GM19463 (cell line): ENCODE results near the gene PRDM13.

Experiments used
- ATAC-seq: cut with Tn5 transposase; IDR thresholded peaks from one replicate; pipeline ENCODE4 v1.9.1; 2021; ENCODE audit warnings: mild to moderate bottlenecking, moderate library complexity; ENCODE audit not compliant: unreplicated experiment

Gene PRDM13

DNA sequence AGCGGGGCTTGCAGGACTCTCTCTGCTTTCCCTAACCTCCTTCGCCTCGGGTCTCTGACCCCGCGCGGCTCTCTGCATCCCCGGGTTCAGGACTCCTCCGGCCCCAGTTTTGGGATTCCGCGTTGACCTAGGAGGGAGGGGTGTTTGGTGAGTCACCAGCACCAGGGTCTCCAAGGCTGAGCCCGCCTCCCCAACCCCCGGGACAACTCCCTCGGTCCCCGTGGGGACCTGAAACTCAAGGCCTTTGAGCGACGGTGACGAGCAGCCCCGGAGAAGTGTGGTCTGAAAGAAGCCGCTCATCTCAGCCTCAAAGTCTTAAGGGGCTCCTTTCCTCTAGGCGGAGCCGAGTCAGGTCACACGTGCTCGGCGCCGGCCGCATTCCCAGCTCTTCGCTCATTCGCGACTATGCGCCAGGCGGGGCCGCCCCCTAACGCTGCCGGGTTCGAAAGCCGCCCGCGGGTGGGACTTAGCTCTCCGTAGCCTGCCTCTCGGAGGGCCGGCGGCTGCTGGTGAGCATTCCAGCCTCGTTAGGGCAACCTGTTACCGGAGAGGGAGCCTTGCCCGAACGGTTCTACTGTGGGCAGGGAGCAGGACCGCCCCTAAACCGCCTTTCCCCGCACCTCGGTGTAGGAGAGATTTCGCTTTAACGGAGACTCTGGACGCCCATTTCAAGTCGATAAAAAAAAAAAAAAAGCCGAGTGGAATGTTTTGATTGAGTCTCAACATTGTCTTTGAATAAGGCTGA lies 3.0 kb upstream of the PRDM13 start:
- ATAC-seq = peak; percentile 45

DNA sequence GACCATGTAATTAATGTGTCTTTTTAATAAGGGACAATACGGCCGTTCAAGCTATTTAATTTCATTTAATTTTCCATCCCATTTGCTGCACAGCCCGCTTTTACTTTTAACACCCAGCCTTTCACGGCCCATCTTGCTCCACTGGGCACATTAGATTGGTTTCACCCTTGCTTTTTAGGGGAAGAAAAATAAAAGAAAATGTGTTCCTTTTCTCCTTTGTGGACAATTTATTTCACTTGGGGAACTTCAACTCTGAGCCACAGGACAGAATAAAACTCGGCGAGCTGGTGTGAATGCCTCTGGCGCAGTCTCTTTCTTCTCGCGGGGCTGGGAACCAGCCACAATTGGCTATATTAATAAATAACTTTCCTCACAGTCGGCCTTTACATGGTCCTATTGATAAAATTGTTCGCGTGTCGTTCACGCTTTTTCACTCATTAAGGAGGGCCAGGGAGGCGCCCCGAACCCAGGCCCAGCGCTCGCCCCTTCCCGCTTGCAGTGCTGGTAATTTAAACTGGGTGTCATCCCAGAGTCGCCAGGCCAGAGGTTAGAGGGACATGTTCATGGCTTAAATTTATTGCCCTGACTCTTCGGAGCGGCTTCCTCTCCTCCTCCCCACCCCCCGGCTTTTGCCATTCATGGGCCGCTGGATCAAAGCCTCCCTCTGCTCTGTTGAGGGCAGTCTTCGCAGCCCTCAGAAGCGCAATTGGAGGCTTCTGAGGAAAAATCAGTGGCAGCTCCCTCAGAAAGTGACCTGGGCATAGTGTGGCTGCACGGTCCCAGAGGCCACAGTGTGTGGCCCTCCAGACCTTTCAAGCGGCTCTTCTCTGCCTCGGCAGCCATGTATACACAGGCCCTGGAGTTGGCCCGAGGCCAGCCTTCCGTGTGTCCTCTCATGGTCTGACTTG lies 2.2 kb upstream of the PRDM13 start:
- ATAC-seq = no peak

- no peak for ATAC-seq
Measured at GRCh38 chr6:99605074-99605734, 1.4 kb upstream of the PRDM13 start.

DNA sequence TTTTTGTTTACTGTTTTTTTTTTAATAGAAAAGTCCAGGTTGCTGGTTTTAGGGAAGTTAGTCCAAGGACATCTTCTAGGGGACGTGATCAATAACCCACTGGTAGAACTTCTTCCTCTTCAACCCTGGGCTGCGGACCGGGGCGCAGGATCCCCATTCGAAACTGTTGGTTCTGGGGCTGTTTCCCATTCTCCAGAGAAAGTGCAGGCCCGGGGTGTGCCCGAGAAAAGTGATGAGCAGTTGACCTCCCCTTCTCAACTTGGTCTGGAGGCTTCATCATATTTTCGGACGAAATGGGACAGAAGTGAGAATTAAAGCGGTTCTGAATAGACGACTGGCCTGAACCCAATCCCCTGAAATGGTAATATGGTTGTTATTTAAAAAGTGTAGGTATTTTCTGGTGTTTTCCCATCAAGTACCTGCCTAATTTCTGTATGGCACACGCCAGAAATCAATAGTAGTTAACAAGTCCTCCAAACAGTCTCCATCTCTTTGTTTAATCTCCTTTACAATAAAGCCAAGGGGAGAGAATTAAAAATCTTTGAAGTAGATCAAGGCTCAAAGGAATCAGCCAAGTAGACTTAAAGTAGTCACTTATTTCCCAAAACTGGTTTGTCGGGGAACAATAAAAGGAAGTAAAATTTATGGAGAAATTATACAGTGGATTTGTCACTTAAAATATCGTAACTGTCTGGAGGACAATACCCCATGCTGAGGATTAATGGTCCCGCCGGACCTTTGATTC lies 550 bp upstream of the PRDM13 start:
- ATAC-seq = no peak

DNA sequence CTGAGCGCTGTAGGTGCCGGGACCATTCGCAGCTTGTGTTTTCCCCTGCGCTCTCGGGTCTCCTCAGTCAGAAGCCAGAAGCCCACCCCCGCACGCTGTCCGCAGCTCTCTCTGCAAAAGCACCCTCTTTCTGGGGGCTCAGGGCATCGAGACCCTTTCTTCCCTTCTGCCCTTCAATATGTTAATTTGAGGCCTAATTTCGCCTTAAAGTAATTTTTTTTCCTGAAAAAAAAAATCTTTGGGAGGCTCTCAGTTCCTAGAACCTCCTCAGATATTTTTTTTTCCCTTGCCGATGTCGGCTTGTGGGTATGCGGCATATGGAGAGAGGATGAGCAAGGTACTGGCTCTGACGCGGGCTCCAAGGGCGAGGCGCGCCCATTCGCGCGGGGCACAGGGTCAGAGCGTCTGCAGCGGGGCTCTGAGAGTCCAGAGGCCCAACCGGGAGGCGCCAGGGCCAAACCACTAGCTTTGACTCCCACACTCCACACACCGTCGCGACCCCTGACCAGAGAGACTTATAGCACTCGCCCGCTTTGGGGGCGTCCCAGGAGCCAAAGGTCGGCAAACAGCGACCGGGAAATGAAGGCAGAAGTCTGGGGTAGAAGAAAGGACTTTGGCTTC lies 893 bp downstream of the PRDM13 start:
- no peak for ATAC-seq

DNA sequence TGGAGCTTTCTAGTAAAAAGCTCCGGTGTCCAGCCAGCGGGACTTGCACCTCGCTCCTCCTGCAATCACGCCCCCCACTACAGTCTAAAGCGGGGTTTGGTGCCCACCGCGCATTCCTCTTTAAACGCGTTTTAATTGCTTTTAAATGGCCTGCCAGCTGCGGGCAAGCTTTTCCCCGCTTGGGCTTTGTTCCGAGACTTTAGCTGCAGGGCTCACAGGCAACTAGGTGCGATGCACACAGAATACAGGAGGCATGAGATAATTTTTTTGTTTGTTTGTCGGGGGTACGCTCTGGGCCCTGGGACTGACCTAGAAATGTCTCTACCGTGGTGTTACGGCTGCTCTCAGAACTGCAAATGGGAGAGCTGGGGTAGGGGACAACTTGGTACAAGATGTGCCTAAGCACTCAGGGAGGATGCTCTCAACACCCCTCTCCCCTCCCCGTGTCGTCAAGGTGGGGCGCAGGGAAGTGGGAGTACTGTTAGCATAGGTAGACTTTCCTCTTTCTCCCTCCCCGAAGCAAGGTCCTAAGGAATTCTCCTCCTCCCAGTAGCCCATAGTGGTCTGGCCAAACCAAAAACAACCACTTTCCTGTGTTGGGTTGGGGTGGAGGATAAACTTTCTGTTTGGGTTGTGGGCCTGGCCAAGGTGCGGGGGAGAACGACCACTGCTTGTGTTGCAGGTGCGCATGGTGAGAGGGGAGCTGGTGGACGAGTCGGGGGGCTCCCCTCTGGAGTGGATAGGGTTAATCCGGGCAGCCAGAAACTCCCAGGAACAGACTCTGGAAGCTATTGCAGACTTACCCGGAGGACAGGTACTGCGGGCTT lies 1.6 kb downstream of the PRDM13 start:
- ATAC-seq = no peak

DNA sequence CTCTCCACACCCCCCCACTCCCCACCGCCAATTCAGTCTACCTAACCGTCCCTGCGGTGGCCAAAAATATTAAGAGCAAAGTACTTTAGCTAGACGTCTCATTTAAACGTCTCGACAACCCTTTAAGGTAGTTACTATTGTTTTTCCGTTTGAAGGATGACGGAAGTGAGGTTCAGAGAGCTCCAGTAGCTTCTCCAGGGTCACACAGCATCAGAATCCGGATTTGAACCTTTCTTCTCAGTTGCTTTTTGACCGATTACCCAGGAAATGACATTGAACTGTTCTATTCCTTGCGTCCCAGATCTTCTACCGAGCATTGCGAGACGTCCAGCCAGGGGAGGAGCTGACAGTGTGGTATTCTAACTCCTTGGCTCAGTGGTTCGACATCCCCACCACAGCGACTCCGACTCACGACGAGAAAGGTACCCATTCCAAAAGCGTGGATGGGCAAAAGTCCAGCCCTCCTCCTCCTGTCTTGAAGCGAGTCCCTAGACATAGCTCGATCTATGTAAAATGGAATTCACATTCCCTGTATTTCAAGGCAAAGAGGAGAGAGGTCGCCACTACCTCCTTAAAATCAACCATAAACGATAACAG lies 2.4 kb downstream of the PRDM13 start:
- no peak for ATAC-seq

DNA sequence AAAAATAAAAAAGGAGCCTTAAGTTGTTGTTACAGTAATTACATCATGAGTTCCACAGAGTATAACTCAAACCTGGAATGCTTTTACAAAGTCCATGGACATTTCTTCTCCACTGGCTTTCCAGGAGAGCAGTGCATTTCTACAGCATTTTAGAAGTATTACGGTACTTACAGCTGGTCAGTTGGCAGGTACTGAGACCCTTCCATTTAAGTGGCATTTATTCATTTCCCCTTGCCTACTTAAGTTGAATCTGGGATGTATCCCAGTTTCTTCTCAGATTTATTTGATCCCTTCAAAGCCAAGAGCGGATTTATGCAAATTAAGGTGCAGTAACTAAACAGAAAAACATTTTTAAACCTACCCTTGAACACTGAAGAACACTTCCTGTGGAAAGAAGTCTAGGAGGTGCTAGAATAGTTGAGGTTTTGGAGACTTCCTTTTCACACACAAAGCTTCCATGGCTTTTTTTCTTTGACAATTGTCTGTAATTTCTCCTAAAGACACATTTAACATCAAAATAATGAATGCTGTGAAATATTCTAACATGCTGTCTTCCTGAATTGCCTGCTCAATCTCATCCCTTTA lies 3.4 kb downstream of the PRDM13 start:
- ATAC-seq = no peak

GRCh38 chr6:99611148-99611547 lies 4.5 kb downstream of the PRDM13 start:
- peak; percentile 41 for ATAC-seq

DNA sequence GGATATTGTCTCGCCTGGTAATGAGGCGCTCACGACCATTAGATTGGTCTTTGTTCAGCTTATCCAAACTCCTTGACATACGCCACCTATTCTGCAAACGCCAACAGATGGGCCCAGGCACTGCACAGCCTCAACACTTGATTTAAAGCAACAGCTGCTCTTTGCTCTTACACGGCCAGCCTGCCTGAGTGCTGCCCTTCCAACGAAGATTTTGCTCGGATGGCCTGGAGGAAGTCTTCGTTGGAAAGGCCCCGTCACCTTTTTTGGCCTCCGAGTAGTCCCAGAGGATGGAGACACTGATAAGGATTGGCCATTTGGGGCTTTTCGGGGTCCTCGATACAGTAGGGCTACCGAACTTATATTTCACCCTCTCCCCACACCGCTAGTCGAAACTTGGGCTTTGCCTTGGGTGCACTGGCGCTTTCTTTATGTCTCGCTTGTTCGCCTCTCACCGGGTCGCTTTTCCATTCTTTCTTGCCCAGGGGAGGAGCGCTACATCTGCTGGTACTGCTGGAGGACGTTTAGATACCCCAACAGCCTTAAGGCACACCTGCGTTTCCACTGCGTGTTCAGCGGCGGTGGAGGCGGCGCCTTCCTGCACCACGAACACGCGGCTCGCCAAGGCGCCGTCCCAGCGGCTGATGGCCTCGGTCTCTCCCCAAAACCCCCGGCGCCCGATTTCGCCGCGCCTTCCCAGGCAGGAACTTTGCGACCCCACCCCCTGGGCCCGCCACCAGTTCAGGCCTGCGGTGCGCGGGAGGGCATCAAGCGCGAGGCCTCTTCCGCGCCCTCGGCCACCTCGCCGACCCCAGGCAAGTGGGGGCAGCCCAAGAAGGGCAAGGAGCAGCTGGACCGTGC lies 6.1 kb downstream of the PRDM13 start:
- peak; percentile 1 for ATAC-seq

- ATAC-seq = peak; percentile 65
Measured at GRCh38 chr6:99613409-99613704, 6.7 kb downstream of the PRDM13 start.

DNA sequence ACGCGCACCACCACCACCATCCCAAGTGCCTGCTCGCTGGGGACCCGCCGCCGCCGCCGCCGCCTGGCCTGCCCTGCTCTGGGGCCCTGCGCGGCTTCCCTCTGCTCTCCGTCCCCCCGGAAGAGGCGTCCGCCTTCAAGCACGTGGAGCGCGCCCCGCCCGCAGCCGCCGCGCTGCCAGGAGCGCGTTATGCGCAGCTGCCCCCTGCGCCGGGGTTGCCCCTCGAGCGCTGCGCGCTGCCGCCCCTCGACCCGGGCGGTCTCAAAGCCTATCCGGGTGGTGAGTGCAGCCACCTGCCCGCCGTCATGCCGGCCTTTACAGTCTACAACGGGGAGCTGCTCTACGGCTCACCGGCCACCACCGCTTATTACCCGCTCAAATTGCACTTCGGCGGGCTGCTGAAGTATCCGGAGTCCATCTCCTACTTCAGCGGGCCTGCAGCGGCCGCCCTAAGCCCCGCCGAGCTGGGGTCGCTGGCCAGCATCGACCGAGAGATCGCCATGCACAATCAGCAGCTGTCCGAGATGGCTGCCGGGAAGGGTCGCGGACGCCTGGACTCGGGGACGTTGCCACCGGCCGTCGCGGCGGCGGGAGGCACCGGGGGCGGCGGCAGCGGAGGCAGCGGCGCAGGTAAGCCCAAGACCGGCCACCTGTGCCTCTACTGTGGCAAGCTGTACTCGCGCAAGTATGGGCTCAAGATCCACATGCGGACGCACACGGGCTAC lies 7.2 kb downstream of the PRDM13 start:
- peak; percentile 59 for ATAC-seq

DNA sequence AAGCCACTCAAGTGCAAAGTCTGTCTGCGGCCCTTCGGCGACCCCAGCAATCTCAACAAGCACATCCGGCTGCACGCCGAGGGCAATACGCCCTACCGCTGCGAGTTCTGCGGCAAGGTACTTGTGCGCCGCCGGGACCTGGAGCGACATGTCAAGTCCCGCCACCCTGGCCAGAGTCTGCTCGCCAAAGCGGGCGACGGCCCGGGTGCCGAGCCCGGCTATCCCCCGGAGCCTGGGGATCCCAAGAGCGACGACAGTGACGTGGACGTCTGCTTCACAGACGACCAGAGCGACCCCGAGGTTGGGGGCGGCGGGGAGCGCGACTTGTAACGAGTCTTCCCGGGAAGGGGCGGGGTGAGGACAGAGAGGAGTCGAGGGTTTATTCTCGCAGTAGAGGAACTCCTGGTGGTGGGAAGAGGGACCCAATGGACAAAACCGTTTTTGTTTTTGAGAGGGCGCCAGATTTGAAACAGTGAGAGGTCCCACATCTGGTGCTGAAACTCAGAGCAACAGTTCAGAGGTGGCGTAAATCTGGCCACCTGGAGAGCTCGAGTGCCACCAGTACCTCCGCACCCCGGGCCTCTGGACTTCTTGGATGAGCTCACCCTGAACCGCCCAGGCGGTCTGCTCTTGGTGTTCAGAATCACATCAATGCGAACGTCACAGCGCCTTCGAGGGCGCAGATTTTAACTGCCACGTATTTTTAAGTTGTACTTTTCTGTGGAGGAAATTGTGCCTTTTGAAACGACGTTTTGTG lies 8.0 kb downstream of the PRDM13 start:
- ATAC-seq = peak; percentile 15

GRCh38 chr6:99617131-99617530 lies 10.5 kb downstream of the PRDM13 start:
- no peak for ATAC-seq

- ATAC-seq = no peak
Measured at GRCh38 chr6:99618649-99619408, 12.2 kb downstream of the PRDM13 start.

- ATAC-seq = no peak
Measured at GRCh38 chr6:99619409-99619762, 12.8 kb downstream of the PRDM13 start.
